COLO668 (cell line): Measurements from ENCODE around the gene TCF15.

ENCODE experiments used
- DNase-seq: peaks from one replicate; lab custom pipeline; 2025; ENCODE audit not compliant: unreplicated experiment; lab: John Stamatoyannopoulos, UW

TCF15 gene

GRCh38 chr20:610130-611046 lies at the start of gene TCF15:
Gene TCF15, minus strand, starts transcription at chr20:610309. Its CDS starts 72 bp downstream, at chr20:610237.
- DNase-seq = no peak

GRCh38 chr20:658731-659291 lies 48.7 kb upstream of the TCF15 start:
- DNase-seq = no peak

- no peak for DNase-seq
Measured at GRCh38 chr20:658202-658601, 48.1 kb upstream of the TCF15 start.

GRCh38 chr20:655726-656624 lies 45.9 kb upstream of the TCF15 start:
- DNase-seq = no peak

GRCh38 chr20:654417-654750 lies 44.3 kb upstream of the TCF15 start:
- DNase-seq = no peak

- DNase-seq = no peak
Measured at GRCh38 chr20:653590-654416, 43.7 kb upstream of the TCF15 start.

- DNase-seq = peak; percentile 90
Measured at GRCh38 chr20:653110-653589, 43.0 kb upstream of the TCF15 start, which contains the start of gene SRXN1. Gene SRXN1, minus strand, starts transcription at chr20:653200. Its CDS starts 15 bp downstream, at chr20:653185.

- no peak for DNase-seq
Measured at GRCh38 chr20:652615-653109, 42.6 kb upstream of the TCF15 start.

GRCh38 chr20:651713-652614 lies 41.9 kb upstream of the TCF15 start:
- no peak for DNase-seq

- no peak for DNase-seq
Measured at GRCh38 chr20:650954-651353, 40.8 kb upstream of the TCF15 start.

GRCh38 chr20:650281-650680 lies 40.2 kb upstream of the TCF15 start:
- no peak for DNase-seq

- DNase-seq = no peak
Measured at GRCh38 chr20:647479-648019, 37.4 kb upstream of the TCF15 start.

- DNase-seq = no peak
Measured at GRCh38 chr20:646868-647233, 36.7 kb upstream of the TCF15 start.

GRCh38 chr20:646107-646867 lies 36.2 kb upstream of the TCF15 start:
- DNase-seq = no peak

- DNase-seq = peak; percentile 66
Measured at GRCh38 chr20:645318-646106, 35.4 kb upstream of the TCF15 start.

GRCh38 chr20:644692-645317 lies 34.7 kb upstream of the TCF15 start:
- DNase-seq = no peak
